ENCODE measurements around the gene CACNA1F. TPM values are rescaled to one million over a fixed set of nuclear protein-coding genes. Genes with fewer than 3 reads are reported as not detected.

Gene CACNA1F
- total and polyA plus RNA-seq, 9 of the 15 experiments (the other 6 are each of a cell fraction or from before 2014, with no cell fraction given): under 0.01 to 0.41 (median 0.03) TPM; not detected in 3

GRCh38 chrX:49199906-49200771 lies 33.0 kb downstream of the CACNA1F start, which contains the start of gene SYP:
SYP (minus strand) TSS chrX:49200193; CDS start chrX:49200186, 7 bp downstream.
- BruUV-seq (replicated peaks): TSS peak; percentile 86
- intact Hi-C loops (cut with micrococcal nuclease): no loop called here
- ChIA-PET CTCF (ENCODE audit: low intra/inter-chr PET ratio) (no interaction called here), POLR2A (no interaction called here)
- DNase-seq (ENCODE audit: extremely low read depth in 1 of 4, low spot score in 3 of 4): peak; percentile 94 to 97 (median 97)
- Histone ChIP-seq H3K79me2 (ENCODE audit: control insufficient read depth, insufficient read depth, low read length) (no peaks in the 10 kb centered on the region), H4K20me1 (replicated peaks; ENCODE audit: control insufficient read depth, insufficient read depth, low read length) (no peaks in the 10 kb centered on the region), H3K27me3 (ENCODE audit: control insufficient read depth in 2 of 2, insufficient read depth in 2 of 2, low read length in 2 of 2) (no peaks in the 10 kb centered on the region), H3K4me1 (replicated peaks in 1 of 2; ENCODE audit: control insufficient read depth in 2 of 2, insufficient read depth in 2 of 2, low read length in 2 of 2) (peaks cover 17 to 30% of the 10 kb centered on the region in 2 experiments; a peak in 4 of 5 replicates), H3K36me3 (ENCODE audit: control insufficient read depth, insufficient read depth, low read length) (no peaks in the 10 kb centered on the region), H3K4me2 (ENCODE audit: insufficient read depth, low read length) (peak within 1 kb of the TSS; percentile 59), H3K27ac (ENCODE audit: extremely low read depth, low read depth, low read length) (peak within 1 kb of the TSS; percentile 62), H3K4me3 (peak within 1 kb of the TSS; percentile 35; the same call in 1 of the 2 replicates), H3K9me1 (ENCODE audit: control insufficient read depth, insufficient read depth, low read length) (no peaks in the 10 kb centered on the region), H2AFZ (ENCODE audit: low read depth, low read length) (peak within 1 kb of the TSS; percentile 90), H3K9me3 (replicated peaks; ENCODE audit: control insufficient read depth, insufficient read depth, low read depth, low read length) (no peaks in the 10 kb centered on the region), H3K9ac (ENCODE audit: insufficient read depth in 1 of 2, low read depth in 2 of 2, low read length in 2 of 2) (peak within 1 kb of the TSS; percentile 59 to 84)
- WGBS (ENCODE audit: insufficient coverage, low coverage, missing lambda C conversion rate): 2% methylated on average over 17 of the region's 61 CpGs
- peak; percentile 79 for FAIRE-seq
- in situ Hi-C loops (cut with MboI): no loop called here
- peak; percentile 98 for ATAC-seq
- no peak for TF ChIP-seq SMARCE1 (IDR thresholded peaks at IDR 0.05)
- TF ChIP-seq RB1 (IDR thresholded peaks at IDR 0.05; ENCODE audit: low read depth): peak; percentile 99
- TF ChIP-seq ZNF146 (CRISPR knock-in tag; IDR thresholded peaks at IDR 0.05; ENCODE audit: unreplicated experiment): no peak
- TF ChIP-seq FOXA3 (CRISPR knock-in tag; conservative IDR thresholded peaks at IDR 0.05 in 1 of 2, IDR thresholded peaks at IDR 0.05 in 1 of 2): no peak
- TF ChIP-seq KLF6 (CRISPR knock-in tag; IDR thresholded peaks at IDR 0.05; ENCODE audit: borderline replicate concordance): no peak
- TF ChIP-seq HES1 (IDR thresholded peaks at IDR 0.05; ENCODE audit: low read depth): no peak
- no peak for TF ChIP-seq ZBTB43 (CRISPR knock-in tag; IDR thresholded peaks at IDR 0.05)
- no peak for TF ChIP-seq OTX1 (CRISPR knock-in tag; IDR thresholded peaks at IDR 0.05)
- TF ChIP-seq HBP1 (CRISPR knock-in tag; IDR thresholded peaks at IDR 0.05): no peak
- no peak for TF ChIP-seq SIX5 (IDR thresholded peaks at IDR 0.05; ENCODE audit: borderline replicate concordance in 1 of 2, insufficient read depth in 1 of 2, low read depth in 1 of 2, low read length in 2 of 2)
- no peak for TF ChIP-seq KAT8 (IDR thresholded peaks at IDR 0.05; ENCODE audit: low read depth)
- TF ChIP-seq ZBTB12 (CRISPR knock-in tag; IDR thresholded peaks at IDR 0.05): no peak
- TF ChIP-seq TCFL5 (CRISPR knock-in tag; conservative IDR thresholded peaks at IDR 0.05): no peak
- TF ChIP-seq HDAC2 (IDR thresholded peaks at IDR 0.05): no peak
- TF ChIP-seq ELF1 (tag; IDR thresholded peaks at IDR 0.05): no peak
